Measurements from ENCODE around the gene CGGBP1. TPM values are rescaled to one million over a fixed set of nuclear protein-coding genes. Genes with fewer than 3 reads are reported as not detected.
A peak's percentile ranks its signal among the peaks of the same experiment; 100 is the strongest.
"Not testable (repeated sequence)": the region's sequence is repeated elsewhere in the genome, so short reads cannot be mapped to it uniquely, and the experiment has no call there.

The CGGBP1 gene
- polyA plus RNA-seq, 4 donors: 136 to 143 (median 140) TPM

DNA sequence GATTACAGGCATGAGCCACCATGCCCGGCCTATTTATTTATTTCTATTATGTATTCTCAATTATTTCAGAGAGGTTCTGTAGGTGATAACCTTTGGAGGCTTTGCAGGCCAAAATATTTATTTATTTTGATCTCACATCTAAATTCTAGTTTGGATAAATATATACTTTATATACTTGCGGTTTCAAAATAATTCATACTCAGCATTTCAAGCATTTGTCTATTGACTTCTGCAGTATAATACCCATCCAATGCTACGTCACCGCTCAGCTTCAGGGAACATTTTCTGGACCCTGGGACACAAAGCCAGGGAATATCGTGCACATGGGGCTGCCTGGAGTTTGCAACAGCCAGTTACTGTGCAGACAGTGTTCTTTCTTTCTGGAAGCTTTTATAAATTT is 22.6 kb downstream of the CGGBP1 start:
- DNase-seq (ENCODE audit: low read depth in 4 of 4, low spot score in 2 of 4): no peak

- DNase-seq (ENCODE audit: low read depth in 4 of 4, low spot score in 2 of 4): no peak
Observed at GRCh38 chr3:88034491-88035275, 24.1 kb downstream of the CGGBP1 start.

DNA sequence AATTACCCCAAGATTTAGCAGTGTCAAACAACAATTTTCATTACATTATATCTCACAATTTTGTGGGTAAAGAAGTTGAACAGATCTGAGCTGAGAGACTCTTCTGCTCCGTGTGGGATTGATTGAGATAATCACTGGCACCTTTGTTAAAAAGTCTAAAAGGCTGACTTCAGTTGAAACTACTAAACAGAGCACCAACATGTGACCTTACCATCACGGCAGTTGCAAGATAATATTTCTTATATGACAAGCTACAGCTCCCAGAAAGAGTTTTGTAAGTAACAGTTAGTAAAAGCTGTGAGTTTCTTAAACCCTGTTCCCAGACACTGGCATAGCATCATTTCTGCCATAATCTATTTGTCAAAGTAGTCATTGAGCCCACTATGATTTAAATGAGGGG is 25.0 kb downstream of the CGGBP1 start:
- DNase-seq (ENCODE audit: low read depth in 4 of 4, low spot score in 2 of 4): no peak

GRCh38 chr3:88033079-88033478 is 25.7 kb downstream of the CGGBP1 start:
- no peak for DNase-seq (ENCODE audit: low read depth in 4 of 4, low spot score in 2 of 4)

DNA sequence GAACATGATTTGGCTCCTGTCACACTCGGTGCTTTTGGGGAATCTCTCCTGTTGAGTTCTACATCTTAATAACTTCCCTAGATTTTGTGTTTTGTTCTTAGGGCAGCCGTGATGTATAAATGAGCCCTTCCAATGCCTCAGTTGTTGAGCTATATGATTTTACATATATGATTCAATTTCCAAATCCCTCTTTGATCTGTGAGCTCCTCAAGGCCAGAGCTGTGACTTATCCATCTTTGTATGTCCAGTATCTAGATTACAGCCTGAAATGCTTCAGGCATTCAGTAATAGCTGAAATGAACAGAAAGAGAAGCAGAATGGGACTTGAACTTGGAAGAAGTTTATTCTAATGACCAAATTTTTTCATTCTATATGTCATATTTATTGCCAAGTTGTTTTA is 26.6 kb downstream of the CGGBP1 start:
- DNase-seq (ENCODE audit: low read depth in 4 of 4, low spot score in 2 of 4): no peak

- DNase-seq (ENCODE audit: low read depth in 4 of 4, low spot score in 2 of 4): peak in 2 of 4 donors; percentile 3 to 13
Observed at GRCh38 chr3:88031642-88032077, 27.1 kb downstream of the CGGBP1 start.

DNA sequence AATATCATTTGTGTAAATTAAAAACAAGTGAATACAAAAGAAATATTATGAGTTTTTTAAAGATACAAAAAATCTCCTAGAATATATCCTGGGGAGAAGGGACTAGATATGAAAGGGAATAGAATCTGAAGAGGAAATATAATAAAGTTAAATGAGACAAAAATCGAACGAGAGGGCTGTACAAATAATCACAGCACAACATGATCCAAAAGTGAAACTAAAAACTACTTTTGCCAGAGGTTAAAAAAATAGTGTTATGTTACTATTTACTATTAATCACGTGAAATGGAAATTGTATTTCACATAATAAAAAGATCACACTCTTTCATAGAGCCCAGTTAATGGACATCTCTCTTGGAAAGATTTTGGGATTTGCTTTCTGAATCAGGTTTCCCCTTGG is 28.6 kb downstream of the CGGBP1 start:
- no peak for DNase-seq (ENCODE audit: low read depth in 4 of 4, low spot score in 2 of 4)

DNA sequence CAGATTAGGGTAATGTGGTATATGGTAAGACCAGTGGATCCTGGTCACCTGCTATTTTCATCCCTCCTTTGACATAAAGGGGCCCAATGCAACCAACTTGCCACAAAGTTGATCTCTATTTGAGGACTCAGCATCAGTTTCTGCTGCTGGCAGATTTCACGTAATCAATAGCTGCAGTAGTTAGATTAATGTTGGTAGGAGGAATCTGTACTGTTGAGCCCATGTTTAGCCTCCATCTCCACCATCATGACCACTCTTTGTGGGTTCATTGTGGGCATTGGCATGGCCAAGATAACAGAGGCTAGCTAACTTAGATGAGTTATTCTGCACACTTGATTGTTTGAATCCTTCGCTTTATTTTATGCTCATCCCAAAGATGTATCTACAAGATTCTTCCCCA is 29.9 kb downstream of the CGGBP1 start:
- DNase-seq (ENCODE audit: low read depth in 4 of 4, low spot score in 2 of 4): no peak

- DNase-seq (ENCODE audit: low read depth in 4 of 4, low spot score in 2 of 4): no peak
Observed at GRCh38 chr3:88025001-88025552, 33.7 kb downstream of the CGGBP1 start.

GRCh38 chr3:88019024-88019423 is 39.8 kb downstream of the CGGBP1 start:
- no peak for DNase-seq (ENCODE audit: low read depth in 4 of 4, low spot score in 2 of 4)

DNA sequence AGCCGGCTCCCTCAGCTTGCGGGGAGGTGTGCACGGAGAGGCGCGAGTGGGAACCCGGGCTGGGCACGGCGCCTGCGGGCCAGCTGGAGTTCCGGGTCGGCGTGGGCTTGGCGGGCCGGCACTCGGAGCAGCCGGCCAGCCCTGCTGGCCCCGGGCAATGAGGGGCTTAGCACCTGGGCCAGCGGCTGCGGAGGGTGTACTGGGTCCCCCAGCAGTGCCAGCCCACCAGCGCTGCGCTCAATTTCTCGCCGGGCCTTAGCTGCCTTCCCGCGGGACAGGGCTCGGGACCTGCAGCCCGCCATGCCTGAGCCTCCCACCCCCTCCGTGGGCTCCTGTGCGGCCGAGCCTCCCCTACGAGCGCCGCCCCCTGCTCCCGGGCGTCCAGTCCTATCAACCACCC is 43.1 kb downstream of the CGGBP1 start:
- not testable (repeated sequence) for DNase-seq (ENCODE audit: low read depth in 4 of 4, low spot score in 2 of 4)

- DNase-seq (ENCODE audit: low read depth in 4 of 4, low spot score in 2 of 4): no peak
Observed at GRCh38 chr3:88013592-88013991, 45.2 kb downstream of the CGGBP1 start.

DNA sequence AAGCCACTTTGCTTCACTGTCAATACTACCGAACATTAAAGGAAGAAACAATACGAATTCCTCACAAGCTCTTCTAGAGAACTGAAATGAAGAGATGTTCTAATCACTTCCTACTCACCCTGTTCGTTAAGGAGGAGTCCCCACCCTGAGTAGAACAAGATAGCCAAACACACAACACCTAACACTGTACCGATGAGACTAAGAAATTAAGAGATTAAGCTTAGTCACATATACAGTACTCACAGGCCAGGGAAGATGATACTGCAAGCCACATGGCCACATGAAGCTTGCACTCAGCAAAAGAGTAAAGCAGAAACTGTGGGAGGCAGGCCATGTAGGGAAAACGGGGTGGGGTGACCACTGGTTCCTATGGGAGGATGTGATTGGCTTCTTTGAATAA is 48.0 kb downstream of the CGGBP1 start:
- DNase-seq (ENCODE audit: low read depth in 4 of 4, low spot score in 2 of 4): no peak

DNA sequence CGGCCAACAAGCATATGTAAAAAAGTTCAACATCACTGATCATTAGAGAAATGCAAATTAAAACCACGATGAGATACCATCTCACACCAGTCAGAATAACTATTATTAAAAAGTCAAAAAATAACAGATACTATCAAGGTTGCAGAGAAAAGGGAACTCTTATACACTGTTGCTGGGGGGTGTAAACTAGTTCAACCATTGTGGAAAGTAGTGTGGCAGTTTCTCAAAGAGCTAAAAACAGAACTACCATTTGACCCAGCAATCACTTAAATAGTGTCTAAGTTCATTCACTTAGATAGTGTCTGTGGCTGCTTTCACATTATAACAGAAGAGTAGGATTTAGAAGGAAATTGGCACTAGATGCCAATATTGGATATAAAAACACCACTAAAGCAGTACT is 49.7 kb downstream of the CGGBP1 start:
- DNase-seq (ENCODE audit: low read depth in 4 of 4, low spot score in 2 of 4): no peak

DNA sequence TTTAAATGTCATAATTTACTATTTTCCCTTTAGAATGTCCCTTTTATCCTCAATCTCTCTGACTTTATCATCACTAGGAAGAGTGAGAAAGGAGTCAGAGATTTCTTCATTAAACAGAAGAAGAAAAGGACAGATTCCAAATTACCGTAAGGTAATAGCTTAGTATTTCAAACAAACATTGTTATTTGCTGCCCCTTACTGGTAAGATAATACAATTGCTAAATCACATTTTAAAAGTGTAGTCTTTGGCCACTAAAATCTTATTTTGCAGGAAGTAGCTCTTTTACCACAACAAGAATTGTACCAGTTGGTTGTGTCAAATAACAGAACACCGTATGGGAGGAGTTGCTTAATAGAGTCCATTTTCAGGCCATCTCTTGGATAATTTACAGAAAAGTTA is 53.7 kb downstream of the CGGBP1 start:
- peak in 1 of 4 donors; percentile 20 for DNase-seq (ENCODE audit: low read depth in 4 of 4, low spot score in 2 of 4)

- peak in 1 of 4 donors; percentile 10 for DNase-seq (ENCODE audit: low read depth in 4 of 4, low spot score in 2 of 4)
Observed at GRCh38 chr3:88003115-88003755, 55.6 kb downstream of the CGGBP1 start.

DNA sequence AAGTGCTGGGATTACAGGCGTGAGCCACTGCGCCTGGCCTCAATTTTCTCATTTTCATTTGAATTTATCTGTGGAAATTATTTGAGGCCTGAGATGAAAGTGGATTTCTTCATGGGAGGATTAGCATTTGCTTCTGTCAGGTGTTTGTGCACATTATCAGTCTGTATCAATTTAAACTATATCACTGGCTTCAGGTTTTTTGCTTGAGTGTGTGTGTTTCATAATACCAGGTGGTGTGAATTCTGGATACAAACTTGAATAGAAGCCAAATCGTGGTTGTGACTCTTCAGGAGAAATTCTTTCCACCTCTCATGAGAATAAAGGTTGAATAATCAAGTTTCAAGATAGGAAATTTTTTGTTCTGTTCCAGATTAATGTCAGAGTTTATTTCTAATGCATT is 56.4 kb downstream of the CGGBP1 start:
- DNase-seq (ENCODE audit: low read depth in 4 of 4, low spot score in 2 of 4): no peak

Other genes with a start within 250 kb of the CGGBP1 start
- 10 to 100 TPM; 16.2 to 23.7 (median 19.4) TPM for gene ZNF654, start 250 bp upstream of the CGGBP1 start, polyA plus RNA-seq (ENCODE audit: insufficient read length in 4 of 4)
- gene C3orf38, start 91.0 kb upstream of the CGGBP1 start, polyA plus RNA-seq (ENCODE audit: insufficient read length in 4 of 4): 10 to 100 TPM; 25.8 to 31.2 (median 27.5) TPM

Measured in left renal cortex interstitium (tissue), 4 donors.